DOHH2 (cell line): ENCODE data around the gene NFE2L1.

Source experiments
- EZH2phosphoT487 ChIP-seq: fragments of 200-600 bp; sonication (generic); IDR thresholded peaks from 2 replicates; pipeline ENCODE4 v1.6.1; 2017; ENCODE audit warnings: borderline replicate concordance, mild to moderate bottlenecking, antibody characterized with exemption, low read length, moderate library complexity, mixed read lengths
- TF ChIP-seq, protein P1 (sequence below): fragments of 200-600 bp; sonication (generic); IDR thresholded peaks from one replicate; pipeline ENCODE4 v1.5.1; 2014; ENCODE audit warnings: antibody characterized with exemption, mild to moderate bottlenecking, low read depth, low read length; ENCODE audit not compliant: poor library complexity, severe bottlenecking

DNA sequence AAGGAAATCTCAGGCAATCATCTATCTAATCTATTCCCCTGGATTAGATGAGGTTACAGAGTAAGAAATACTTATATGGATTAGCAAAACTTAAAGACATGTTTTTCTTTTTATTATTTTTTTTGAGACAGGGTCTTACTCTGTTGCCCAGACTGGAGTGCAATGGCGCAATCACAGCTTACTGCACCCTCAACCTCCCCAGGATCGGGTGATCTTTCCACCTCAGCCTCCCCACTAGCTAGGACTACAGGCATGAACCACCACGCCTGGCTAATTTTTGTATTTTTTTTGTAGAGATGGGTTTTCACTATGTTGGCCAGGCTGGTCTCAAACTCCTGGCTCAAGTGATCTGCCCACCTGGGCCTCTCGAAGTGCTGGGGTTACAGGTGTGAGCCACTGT lies 3.3 kb upstream of the NFE2L1 start:
- TF ChIP-seq, protein P1, sequence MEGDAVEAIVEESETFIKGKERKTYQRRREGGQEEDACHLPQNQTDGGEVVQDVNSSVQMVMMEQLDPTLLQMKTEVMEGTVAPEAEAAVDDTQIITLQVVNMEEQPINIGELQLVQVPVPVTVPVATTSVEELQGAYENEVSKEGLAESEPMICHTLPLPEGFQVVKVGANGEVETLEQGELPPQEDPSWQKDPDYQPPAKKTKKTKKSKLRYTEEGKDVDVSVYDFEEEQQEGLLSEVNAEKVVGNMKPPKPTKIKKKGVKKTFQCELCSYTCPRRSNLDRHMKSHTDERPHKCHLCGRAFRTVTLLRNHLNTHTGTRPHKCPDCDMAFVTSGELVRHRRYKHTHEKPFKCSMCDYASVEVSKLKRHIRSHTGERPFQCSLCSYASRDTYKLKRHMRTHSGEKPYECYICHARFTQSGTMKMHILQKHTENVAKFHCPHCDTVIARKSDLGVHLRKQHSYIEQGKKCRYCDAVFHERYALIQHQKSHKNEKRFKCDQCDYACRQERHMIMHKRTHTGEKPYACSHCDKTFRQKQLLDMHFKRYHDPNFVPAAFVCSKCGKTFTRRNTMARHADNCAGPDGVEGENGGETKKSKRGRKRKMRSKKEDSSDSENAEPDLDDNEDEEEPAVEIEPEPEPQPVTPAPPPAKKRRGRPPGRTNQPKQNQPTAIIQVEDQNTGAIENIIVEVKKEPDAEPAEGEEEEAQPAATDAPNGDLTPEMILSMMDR = no peak
- TF ChIP-seq EZH2phosphoT487 = no peak
